HepG2 (cell line): Measurements from ENCODE around the gene PLEKHG2. TPM values are rescaled to one million over a fixed set of nuclear protein-coding genes. Genes with fewer than 3 reads are reported as not detected.

Source experiments
- ADNP ChIP-seq: sonication (generic); formaldehyde crosslinking; IDR thresholded peaks from 2 replicates; pipeline ENCODE4 v1.4.0; 2020; ENCODE audit warnings: missing genetic modification reagents
- FOXO1 ChIP-seq: sonication (generic); formaldehyde crosslinking; IDR thresholded peaks from 2 replicates; pipeline ENCODE4 v1.4.0; 2020; ENCODE audit warnings: missing genetic modification reagents
- GATA4 ChIP-seq: sonication (generic); IDR thresholded peaks from 2 replicates; pipeline ENCODE4 v1.6.1; 2016; ENCODE audit warnings: antibody characterized with exemption, low read depth, borderline replicate concordance
- MTF2 ChIP-seq: sonication (generic); formaldehyde crosslinking; IDR thresholded peaks from 2 replicates; pipeline ENCODE4 v1.5.0; 2020; ENCODE audit warnings: missing genetic modification reagents, borderline replicate concordance
- RBFOX2 ChIP-seq: fragments of 200-400 bp; formaldehyde crosslinking; IDR thresholded peaks from 2 replicates; pipeline ENCODE4 v1.6.1; 2017; ENCODE audit warnings: low read depth, mild to moderate bottlenecking, low read length
- SOX5 ChIP-seq: IDR thresholded peaks from 2 replicates; pipeline ENCODE4 v1.6.1; 2016; ENCODE audit warnings: borderline replicate concordance
- U2AF1 ChIP-seq: fragments of 200-400 bp; formaldehyde crosslinking; optimal IDR thresholded peaks from 2 replicates; pipeline ENCODE3; 2017; ENCODE audit warnings: mild to moderate bottlenecking, low read depth, low read length
- ZNF331 ChIP-seq: sonication (generic); formaldehyde crosslinking; IDR thresholded peaks from 2 replicates; pipeline ENCODE4 v1.4.0; 2020; ENCODE audit warnings: missing genetic modification reagents
- ZNF430 ChIP-seq: sonication (generic); formaldehyde crosslinking; IDR thresholded peaks from 2 replicates; pipeline ENCODE4 v1.9.0; 2021; ENCODE audit warnings: mild to moderate bottlenecking, missing genetic modification reagents
- ZNF484 ChIP-seq: sonication (generic); formaldehyde crosslinking; IDR thresholded peaks from 2 replicates; pipeline ENCODE4 v1.5.1; 2020; ENCODE audit warnings: mild to moderate bottlenecking, low read depth, missing genetic modification reagents, borderline replicate concordance
- ZNF589 ChIP-seq: sonication (generic); formaldehyde crosslinking; conservative IDR thresholded peaks from 2 replicates; pipeline ENCODE4 v1.8.0; 2022; ENCODE audit warnings: mild to moderate bottlenecking, moderate library complexity, missing genetic modification reagents
- ZNF607 ChIP-seq: sonication (generic); formaldehyde crosslinking; IDR thresholded peaks from 2 replicates; pipeline ENCODE4 v1.5.1; 2020; ENCODE audit warnings: missing genetic modification reagents, mild to moderate bottlenecking, borderline replicate concordance
- polyA plus RNA-seq, 8 experiments: library from polyadenylated mRNA; depleted of rRNA in 3 of 8; stranded (reverse) in 7 of 8; unstranded in 1 of 8; fragments of >200 nt; fragmentation: Illumina TruSeq in 4 of 8; extraction: Trizol in 4 of 8; gene quantifications; 2 replicates each; pipeline versions ENCODE4 v1.2.1 to v1.2.3, GENCODE V29; 2011 to 2016; ENCODE audit warnings: low read depth in 4 of 8, missing spikeins in 1 of 8, mixed read lengths in 1 of 8; ENCODE audit not compliant: insufficient read depth in 1 of 8
- total RNA-seq, 5 experiments: library from RNA; depleted of rRNA; stranded (reverse); fragments of >200 nt; fragmentation: Illumina TruSeq; extraction: Trizol; gene quantifications; 2 replicates each; pipeline ENCODE4 v1.2.3, GENCODE V29; 2016; ENCODE audit warnings: low read depth in 1 of 5
- TF ChIP-seq, protein P1 (sequence below), 2 experiments: fragments of 450-650 bp in 1 of 2; sonication (generic) in 1 of 2; formaldehyde crosslinking in 1 of 2; IDR thresholded peaks; 2 replicates each; pipeline versions ENCODE4 v1.6.1 to v1.8.0; 2016 to 2022; ENCODE audit warnings: antibody characterized with exemption in 1 of 2, mild to moderate bottlenecking in 1 of 2, missing genetic modification reagents in 1 of 2
- TF ChIP-seq, protein P2 (sequence below): fragments of 450-650 bp; IDR thresholded peaks from 2 replicates; pipeline ENCODE4 v1.6.1; 2017
- TF ChIP-seq, protein P3 (sequence below): IDR thresholded peaks from 2 replicates; pipeline ENCODE4 v1.6.1; 2012; ENCODE audit warnings: low read length, improper control_type of control experiment

PLEKHG2 gene
- total and polyA plus RNA-seq, 2 of the 13 experiments (the other 11 are each of a cell fraction or from before 2014, with no cell fraction given): 3.6 to 6.8 TPM

DNA sequence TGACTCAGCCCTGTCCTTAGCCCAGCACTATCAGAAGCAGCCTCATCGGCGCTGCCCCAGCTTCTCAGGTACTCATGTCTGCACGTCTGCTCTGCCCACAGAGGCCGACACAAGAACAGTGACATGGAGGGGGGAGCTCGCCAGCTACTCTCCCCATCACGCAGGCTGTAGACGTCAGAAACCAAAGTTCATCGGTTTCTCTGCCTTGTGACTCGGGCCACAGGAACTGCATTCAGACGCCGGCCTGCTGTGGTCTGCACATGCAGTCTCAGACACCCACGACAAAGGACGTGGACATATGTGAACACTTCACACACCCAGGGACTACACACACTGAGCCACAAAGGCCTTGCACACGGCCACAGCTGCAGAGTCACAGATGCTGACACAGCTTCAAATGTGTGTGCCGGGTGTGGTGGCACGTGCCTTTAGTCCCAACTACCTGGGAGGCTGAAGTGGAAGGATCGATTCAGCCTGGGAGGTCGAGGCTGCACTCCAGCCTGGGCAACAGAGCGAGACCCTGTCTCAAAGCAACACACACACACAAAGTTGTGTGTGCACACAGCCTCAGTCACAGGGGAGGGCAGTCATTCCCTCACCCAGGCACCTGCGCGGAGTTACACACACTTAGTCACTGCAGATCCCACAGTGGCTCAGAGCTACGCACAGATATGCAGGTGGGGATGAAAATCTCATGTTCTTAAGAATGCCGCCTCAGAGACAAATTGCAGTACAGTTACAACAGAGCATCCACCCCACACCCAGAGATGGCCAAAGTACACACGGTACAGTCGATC lies 10.7 kb upstream of the PLEKHG2 start (continued):
- peak; percentile 80; the same call in 1 of the 2 replicates for TF ChIP-seq ZNF331 (CRISPR knock-in tag)
- TF ChIP-seq RBFOX2: no peak; the same call in 1 of the 2 replicates
- 0 out of 2 replicates have a peak, but pooled peaks have one; percentile 4 for TF ChIP-seq GATA4
- peak; percentile 69; the same call in 1 of the 2 replicates for TF ChIP-seq SOX5 (CRISPR knock-in tag)
- peak; percentile 2 for TF ChIP-seq U2AF1
- peak; percentile 20; the same call in 1 of the 2 replicates for TF ChIP-seq FOXO1 (CRISPR knock-in tag)
- 0 out of 2 replicates have a peak, but pooled peaks have one; percentile 27 for TF ChIP-seq ADNP (CRISPR knock-in tag)
- TF ChIP-seq MTF2: no peak
- TF ChIP-seq ZNF430 (CRISPR knock-in tag): no peak; the same call in none of the 2 replicates
- TF ChIP-seq, protein P1, sequence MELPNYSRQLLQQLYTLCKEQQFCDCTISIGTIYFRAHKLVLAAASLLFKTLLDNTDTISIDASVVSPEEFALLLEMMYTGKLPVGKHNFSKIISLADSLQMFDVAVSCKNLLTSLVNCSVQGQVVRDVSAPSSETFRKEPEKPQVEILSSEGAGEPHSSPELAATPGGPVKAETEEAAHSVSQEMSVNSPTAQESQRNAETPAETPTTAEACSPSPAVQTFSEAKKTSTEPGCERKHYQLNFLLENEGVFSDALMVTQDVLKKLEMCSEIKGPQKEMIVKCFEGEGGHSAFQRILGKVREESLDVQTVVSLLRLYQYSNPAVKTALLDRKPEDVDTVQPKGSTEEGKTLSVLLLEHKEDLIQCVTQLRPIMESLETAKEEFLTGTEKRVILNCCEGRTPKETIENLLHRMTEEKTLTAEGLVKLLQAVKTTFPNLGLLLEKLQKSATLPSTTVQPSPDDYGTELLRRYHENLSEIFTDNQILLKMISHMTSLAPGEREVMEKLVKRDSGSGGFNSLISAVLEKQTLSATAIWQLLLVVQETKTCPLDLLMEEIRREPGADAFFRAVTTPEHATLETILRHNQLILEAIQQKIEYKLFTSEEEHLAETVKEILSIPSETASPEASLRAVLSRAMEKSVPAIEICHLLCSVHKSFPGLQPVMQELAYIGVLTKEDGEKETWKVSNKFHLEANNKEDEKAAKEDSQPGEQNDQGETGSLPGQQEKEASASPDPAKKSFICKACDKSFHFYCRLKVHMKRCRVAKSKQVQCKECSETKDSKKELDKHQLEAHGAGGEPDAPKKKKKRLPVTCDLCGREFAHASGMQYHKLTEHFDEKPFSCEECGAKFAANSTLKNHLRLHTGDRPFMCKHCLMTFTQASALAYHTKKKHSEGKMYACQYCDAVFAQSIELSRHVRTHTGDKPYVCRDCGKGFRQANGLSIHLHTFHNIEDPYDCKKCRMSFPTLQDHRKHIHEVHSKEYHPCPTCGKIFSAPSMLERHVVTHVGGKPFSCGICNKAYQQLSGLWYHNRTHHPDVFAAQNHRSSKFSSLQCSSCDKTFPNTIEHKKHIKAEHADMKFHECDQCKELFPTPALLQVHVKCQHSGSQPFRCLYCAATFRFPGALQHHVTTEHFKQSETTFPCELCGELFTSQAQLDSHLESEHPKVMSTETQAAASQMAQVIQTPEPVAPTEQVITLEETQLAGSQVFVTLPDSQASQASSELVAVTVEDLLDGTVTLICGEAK (IDR thresholded peaks at IDR 0.05): no peak
- TF ChIP-seq, protein P1 (CRISPR knock-in tag; IDR thresholded peaks at IDR 0.05): peak; percentile 94
- TF ChIP-seq, protein P2, sequence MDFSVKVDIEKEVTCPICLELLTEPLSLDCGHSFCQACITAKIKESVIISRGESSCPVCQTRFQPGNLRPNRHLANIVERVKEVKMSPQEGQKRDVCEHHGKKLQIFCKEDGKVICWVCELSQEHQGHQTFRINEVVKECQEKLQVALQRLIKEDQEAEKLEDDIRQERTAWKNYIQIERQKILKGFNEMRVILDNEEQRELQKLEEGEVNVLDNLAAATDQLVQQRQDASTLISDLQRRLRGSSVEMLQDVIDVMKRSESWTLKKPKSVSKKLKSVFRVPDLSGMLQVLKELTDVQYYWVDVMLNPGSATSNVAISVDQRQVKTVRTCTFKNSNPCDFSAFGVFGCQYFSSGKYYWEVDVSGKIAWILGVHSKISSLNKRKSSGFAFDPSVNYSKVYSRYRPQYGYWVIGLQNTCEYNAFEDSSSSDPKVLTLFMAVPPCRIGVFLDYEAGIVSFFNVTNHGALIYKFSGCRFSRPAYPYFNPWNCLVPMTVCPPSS: no peak
- TF ChIP-seq ZNF484 (CRISPR knock-in tag): no peak
- TF ChIP-seq ZNF589 (CRISPR knock-in tag): peak; percentile 81; the same call in 1 of the 2 replicates
- TF ChIP-seq, protein P3, sequence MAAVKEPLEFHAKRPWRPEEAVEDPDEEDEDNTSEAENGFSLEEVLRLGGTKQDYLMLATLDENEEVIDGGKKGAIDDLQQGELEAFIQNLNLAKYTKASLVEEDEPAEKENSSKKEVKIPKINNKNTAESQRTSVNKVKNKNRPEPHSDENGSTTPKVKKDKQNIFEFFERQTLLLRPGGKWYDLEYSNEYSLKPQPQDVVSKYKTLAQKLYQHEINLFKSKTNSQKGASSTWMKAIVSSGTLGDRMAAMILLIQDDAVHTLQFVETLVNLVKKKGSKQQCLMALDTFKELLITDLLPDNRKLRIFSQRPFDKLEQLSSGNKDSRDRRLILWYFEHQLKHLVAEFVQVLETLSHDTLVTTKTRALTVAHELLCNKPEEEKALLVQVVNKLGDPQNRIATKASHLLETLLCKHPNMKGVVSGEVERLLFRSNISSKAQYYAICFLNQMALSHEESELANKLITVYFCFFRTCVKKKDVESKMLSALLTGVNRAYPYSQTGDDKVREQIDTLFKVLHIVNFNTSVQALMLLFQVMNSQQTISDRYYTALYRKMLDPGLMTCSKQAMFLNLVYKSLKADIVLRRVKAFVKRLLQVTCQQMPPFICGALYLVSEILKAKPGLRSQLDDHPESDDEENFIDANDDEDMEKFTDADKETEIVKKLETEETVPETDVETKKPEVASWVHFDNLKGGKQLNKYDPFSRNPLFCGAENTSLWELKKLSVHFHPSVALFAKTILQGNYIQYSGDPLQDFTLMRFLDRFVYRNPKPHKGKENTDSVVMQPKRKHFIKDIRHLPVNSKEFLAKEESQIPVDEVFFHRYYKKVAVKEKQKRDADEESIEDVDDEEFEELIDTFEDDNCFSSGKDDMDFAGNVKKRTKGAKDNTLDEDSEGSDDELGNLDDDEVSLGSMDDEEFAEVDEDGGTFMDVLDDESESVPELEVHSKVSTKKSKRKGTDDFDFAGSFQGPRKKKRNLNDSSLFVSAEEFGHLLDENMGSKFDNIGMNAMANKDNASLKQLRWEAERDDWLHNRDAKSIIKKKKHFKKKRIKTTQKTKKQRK: no peak
- peak; percentile 82 for TF ChIP-seq ZNF607
